Right ventricle myocardium inferior (tissue), 1 donor: Measurements from ENCODE around the gene PRSS27. TPM values are rescaled to one million over a fixed set of nuclear protein-coding genes. Genes with fewer than 3 reads are reported as not detected.
A peak's percentile ranks its signal among the peaks of the same experiment; 100 is the strongest.

Experiments used
- ATAC-seq: fragments of 200-7000 bp; cut with Tn5 transposase; one replicate; pipeline ENCODE4 v1.9.1; 2020; ENCODE audit warnings: mild to moderate bottlenecking, moderate library complexity
- DNase-seq: peaks from one replicate; pipeline ENCODE4 v3.0.0; 2021; ENCODE audit errors: missing footprints
- intact Hi-C: fragments of 100-400 bp; cut with DNase I; formaldehyde crosslinking; loops from one replicate; pipeline ENCODE4 v1.11.0; 2022
- total RNA-seq: library from RNA; stranded (reverse); fragmentation: NEBNext Ultra II Directional; extraction: Animal tissue kit (Norgen Biotek cat#: 25700); gene quantifications from one replicate; pipeline ENCODE4 v1.2.1, GENCODE V29; 2021
- donor health status: DM: no; HTN: yes; CAD: no; lungs with severe emphysema.

Gene PRSS27
- total RNA-seq, 1 donor from 2014 or later: 0.30 TPM

GRCh38 chr16:2713985-2714774 is 5.8 kb downstream of the PRSS27 start:
- ATAC-seq: no peak
- no peak for DNase-seq
- intact Hi-C loops: no loop called here

- intact Hi-C loops: no loop called here
- DNase-seq (no peak), ATAC-seq (no peak)
These were observed 6.5 kb downstream of the PRSS27 start for GRCh38 chr16:2713523-2713922.

DNA sequence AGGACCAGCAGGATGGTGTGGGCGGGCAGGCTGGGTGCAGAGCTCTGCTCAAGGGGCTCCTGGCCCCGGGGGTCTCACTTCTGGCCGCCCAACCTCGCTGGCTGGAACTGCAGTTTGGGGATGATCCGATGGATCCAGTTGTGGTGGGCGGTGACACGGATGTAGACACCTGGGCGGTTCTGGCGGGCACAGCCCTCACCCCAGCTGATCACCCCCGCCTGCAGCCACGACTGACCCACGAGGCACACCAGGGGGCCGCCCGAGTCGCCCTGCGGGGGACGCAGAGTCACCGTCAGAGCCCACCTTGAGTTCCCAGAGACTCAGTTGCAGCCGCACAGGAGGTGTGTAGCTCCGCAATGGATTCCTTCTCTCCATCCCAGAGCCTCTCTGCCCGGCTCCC is 7.5 kb downstream of the PRSS27 start:
- ATAC-seq: no peak
- DNase-seq: no peak
- intact Hi-C loops: no loop called here

- ATAC-seq: no peak
- intact Hi-C loops: no loop called here
These were observed 8.0 kb downstream of the PRSS27 start for GRCh38 chr16:2712063-2712441.

GRCh38 chr16:2711370-2712062 is 8.5 kb downstream of the PRSS27 start:
- intact Hi-C loops: no loop called here
- DNase-seq (no peak), ATAC-seq (no peak)

More at GRCh38 chr16:2712063-2712441, 8.0 kb downstream of the PRSS27 start:
- DNase-seq: no peak

DNA sequence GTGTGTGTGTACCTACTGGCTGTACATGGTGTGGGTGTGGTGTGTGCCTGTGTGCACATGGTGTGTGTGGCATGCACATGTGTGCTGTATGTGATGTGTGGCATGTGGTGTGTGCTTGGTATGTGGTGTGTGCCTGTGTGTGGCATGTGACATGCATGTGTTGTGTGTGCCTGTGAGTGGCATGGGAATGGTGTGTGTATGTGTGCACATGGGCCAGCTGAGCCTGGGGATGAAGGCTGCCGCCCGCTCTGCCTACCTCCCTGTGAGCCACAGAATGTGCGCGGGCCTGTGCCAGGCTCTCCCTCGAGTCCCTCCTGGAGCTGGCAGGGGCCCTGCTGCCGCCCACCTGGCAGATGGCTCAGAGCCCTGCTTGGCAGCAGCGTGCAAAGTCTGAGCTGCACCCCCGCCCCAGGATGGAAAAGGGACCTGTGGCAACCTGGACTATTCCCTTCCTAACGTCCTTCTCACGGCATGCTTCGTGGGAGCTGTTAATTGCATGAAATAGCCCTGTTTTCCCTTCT is 9.3 kb downstream of the PRSS27 start:
- DNase-seq (no peak), ATAC-seq (no peak)
- intact Hi-C loops: no loop called here

DNA sequence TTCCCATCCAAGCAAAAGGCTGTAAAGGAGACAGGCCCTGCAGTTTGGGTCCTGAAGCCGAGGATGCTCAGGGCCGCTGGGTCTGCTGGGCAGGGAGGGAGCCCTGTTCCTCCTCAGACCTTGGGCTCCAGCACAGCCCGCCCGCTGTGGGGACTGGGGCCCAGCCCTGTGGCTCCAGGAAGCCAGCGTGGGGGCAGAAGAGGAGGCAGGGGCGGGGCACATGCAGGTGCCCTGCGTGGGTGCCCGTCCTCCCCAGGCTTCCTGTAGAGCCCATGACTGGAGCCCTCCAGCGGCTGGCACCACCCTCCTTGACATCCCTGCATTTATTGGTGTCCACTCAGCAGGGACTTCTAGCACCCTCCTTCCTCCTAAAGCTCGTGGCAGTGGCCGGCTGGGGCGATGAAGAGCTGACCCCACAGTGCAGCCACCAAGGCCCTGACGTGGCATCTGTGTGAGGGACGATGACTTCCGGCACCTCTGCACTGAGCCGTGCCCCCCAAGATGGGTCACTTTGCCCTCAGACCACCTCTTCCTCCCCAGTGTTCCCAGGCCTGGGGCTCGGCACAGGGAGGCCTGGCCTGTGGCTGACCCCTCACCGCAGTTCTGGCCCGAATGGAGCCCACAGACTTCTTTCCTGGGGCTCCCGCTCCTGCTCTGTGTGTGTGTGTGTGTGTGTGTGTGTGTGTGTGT is 9.9 kb downstream of the PRSS27 start:
- DNase-seq (no peak), ATAC-seq (no peak)
- intact Hi-C loops: no loop called here

DNA sequence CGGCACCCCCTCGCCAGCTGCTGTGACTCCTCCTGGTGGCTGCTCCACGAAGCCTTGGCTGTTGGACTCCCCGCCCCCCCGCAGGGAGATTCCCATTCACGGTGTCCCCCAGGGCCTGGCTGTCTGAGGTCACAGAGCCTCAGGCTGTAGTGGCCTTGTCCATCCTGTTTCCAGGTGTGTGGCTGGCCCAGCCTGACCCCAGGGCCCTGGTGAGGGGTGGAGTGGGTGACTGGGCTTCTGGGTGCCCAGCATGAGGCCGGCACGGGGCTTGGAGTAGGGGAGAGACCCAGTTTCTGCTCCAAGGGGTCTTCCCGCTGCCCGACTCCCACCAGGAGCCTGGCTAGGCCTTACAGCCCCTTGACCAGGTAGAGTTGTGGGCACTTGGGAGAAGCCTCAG is 10.4 kb downstream of the PRSS27 start:
- ATAC-seq (no peak), DNase-seq (no peak)
- intact Hi-C loops: no loop called here

- ATAC-seq (no peak), DNase-seq (no peak)
- intact Hi-C loops: no loop called here
These were observed 11.0 kb downstream of the PRSS27 start for GRCh38 chr16:2708955-2709587.

DNA sequence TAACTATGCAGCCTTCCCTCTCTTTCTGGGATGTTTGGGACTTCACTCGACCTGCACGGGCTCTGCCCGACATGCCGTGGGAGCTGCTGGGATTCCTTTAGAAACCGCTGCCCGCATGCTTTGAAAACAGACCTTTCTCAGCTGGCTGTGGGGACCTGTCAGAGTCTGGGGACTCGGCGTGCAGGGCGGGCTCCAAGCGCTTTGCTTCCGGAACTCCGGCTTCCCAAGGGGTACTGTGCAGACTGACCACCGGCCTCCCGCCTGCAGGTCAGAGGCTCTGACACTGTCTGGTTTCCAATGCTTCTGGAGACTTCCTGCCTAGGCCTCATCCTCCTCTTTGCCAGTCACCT is 11.8 kb downstream of the PRSS27 start:
- intact Hi-C loops: no loop called here
- no peak for ATAC-seq
- no peak for DNase-seq

DNA sequence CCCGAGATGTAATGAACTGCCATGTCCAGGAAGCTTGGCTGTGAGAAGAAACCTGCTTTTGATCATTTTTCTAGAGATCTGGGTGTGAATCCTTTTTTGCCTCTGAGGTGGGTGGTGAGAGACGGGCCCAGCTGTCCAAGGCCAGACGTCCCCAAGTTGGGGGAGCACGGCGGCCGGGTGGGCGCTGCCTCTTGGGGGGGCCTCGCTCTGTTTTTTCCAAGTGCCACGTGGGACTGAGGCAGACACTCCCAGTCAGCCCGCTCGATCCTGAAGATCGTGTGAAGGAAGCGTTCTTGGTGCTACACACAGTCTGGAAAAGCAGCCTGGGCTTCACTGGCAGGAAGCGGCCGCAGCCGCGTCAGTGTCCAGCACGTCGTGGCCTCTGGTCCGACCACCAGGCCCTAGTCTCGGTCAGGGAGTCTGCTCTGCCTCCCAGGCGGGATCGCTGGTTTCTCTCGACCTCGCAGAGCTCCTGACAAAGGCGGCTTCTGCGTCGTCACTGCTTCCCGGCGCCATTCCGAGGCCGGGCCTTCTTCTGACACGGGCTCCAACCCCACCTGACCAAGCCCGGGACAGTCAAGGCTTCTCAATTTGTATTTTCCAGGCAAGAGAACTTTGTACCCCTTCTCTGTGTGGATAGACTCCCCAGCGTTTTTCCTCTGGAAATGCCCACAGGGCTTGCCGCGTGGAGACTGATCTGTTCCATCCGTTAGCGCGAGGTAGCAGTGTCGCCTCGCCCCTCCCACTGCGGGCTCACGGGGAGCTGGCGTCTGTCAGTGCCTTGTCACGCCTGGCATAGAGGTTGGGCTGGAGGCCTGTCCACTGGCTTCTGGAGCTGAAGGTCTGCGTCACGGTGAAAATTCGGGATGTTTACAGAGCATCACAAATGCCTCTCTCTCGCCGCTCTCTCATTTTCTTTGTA is 12.4 kb downstream of the PRSS27 start:
- intact Hi-C loops: no loop called here
- peak; percentile 23 for DNase-seq
- ATAC-seq: no peak

GRCh38 chr16:2706611-2707311 is 13.3 kb downstream of the PRSS27 start:
- DNase-seq (peak; percentile 39), ATAC-seq (no peak)
- intact Hi-C loops: no loop called here

DNA sequence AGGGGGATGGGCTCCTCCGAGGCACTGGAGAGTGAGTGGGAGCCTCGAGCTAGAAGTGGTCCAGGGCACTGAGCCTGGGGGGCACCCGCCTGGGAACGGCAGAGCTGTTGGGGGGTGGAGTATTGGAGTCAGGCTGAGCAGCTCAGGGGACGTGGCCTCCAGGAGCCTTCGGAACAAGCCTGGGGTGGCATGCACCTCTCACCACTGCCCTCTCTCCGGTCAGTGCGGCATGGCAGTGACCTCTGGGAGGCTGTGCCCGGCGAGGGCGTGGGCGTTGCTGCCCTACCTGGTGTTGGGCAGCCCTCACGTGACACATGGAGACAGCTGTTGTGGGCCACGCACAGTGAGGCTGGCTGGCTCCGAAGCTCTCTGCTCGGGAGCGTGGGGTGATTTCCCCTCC is 13.9 kb downstream of the PRSS27 start:
- ATAC-seq (no peak), DNase-seq (no peak)
- intact Hi-C loops: no loop called here

DNA sequence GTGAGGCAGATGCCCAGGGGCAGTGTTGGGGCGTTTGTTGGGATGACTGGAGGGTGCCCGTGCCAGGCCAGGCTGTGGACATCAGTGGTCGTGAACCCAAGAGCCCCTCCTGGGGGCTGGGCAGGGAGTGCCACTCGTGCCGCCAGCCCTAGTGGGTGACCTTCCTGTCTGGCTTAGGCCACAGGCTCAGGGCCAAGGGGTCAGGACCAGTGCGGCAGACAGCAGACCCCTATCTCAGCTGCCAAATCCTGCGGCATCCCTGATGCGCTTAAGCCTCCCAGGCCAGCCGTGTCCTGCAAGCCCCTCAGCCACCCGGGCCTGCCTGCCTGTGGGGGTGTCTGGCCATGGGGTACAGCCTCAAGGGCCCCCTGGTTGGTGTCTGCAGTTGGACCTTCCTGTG is 14.7 kb downstream of the PRSS27 start:
- ATAC-seq (no peak), DNase-seq (no peak)

GRCh38 chr16:2704983-2705275 is 15.1 kb downstream of the PRSS27 start:
- ATAC-seq (no peak), DNase-seq (peak; percentile 49)
- intact Hi-C loops: no loop called here

More for the DNA sequence above, 14.7 kb downstream of the PRSS27 start:
- intact Hi-C loops: no loop called here

GRCh38 chr16:2704166-2704982 is 15.7 kb downstream of the PRSS27 start:
- no peak for ATAC-seq

More at GRCh38 chr16:2704166-2704982, 15.7 kb downstream of the PRSS27 start:
- intact Hi-C loops: no loop called here
- peak; percentile 37 for DNase-seq
